ENCODE data around the gene GAD1.

GRCh38 chr2:170847716-170848115 lies 31.0 kb downstream of the GAD1 start:
- TF ChIP-seq YY1 (IDR thresholded peaks at IDR 0.05; ENCODE audit: insufficient read depth, insufficient read length), result no peak
- no peak for TF ChIP-seq ZNF274 (IDR thresholded peaks at IDR 0.05; ENCODE audit: low read depth, low read length)

Measured in NT2/D1 (cell line).